ENCODE results near the gene OBSL1.

Gene OBSL1

DNA sequence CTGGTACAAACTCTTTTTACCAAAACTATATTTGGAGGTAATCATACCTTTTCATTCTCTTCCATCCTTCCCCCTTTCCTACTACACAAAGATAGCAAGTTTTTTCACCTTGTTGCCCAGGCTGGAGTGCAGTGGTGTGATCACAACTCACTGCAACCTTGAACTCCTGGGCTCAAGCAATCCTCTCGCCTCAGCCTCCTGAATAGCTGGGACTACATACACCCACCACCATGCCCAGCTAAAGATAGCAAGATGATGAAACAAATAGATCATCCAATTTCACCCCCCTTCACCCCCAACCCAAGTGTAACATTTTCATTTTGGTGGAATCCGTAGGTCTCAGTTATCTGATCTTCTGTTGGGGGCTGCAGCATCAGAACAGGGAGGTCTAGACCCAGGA, 21.8 kb upstream of the OBSL1 start:
- no peaks in the 10 kb centered on the region for H4K20me1 ChIP-seq (ENCODE audit: control insufficient read depth, insufficient read depth, low read depth, low read length)
- no peaks in the 10 kb centered on the region for H3K27me3 ChIP-seq (ENCODE audit: control insufficient read depth, low read length)
- H3K79me2 ChIP-seq (ENCODE audit: control insufficient read depth, low read length), result peaks cover under 1% of the 10 kb centered on the region
- H3K9me2 ChIP-seq (replicated peaks; ENCODE audit: control insufficient read depth, low read length), result no peaks in the 10 kb centered on the region
- no peak overlapping the region for H3K4me2 ChIP-seq (ENCODE audit: low read length)
- no peak overlapping the region for H3K27ac ChIP-seq (ENCODE audit: low read depth, low read length)
- no peak overlapping the region for H3K4me3 ChIP-seq (ENCODE audit: low read length)
- H3K9me3 ChIP-seq (ENCODE audit: control insufficient read depth, insufficient read depth, low read length), result no peaks in the 10 kb centered on the region
- no peak for TF ChIP-seq EZH2phosphoT487 (IDR thresholded peaks at IDR 0.05; ENCODE audit: borderline replicate concordance, low read length)
- H3F3A ChIP-seq (ENCODE audit: control insufficient read depth, insufficient read depth), result no peaks in the 10 kb centered on the region
- H3K4me1 ChIP-seq (ENCODE audit: control insufficient read depth, low read length), result peaks cover 9% of the 10 kb centered on the region
- H3K36me3 ChIP-seq (ENCODE audit: control insufficient read depth, low read length), result no peaks in the 10 kb centered on the region

DNA sequence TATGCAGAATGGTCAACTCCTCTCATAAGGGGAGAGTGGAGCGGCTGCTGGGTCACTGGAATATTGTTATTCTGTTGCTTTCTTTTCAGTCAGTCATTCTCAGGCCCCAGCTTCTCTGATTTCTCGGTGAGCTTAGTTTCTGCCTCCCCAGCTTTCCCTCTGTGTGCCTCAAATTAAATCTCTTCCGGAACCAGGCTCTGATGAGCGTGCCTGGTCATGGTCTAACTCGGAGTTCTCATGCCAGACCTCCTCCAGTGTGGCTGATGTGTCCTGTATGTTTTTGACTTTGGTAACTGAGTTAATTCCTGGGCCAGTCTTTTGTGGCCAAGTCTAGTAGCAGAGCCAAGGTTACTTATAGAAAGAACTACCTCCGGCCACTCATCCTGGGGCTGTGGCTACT, 21.4 kb upstream of the OBSL1 start:
- H3K9me2 ChIP-seq (replicated peaks; ENCODE audit: control insufficient read depth, low read length), result no peaks in the 10 kb centered on the region
- H3K4me3 ChIP-seq (ENCODE audit: low read length), result no peak overlapping the region
- H3K4me2 ChIP-seq (ENCODE audit: low read length), result no peak overlapping the region
- no peak overlapping the region for H3K27ac ChIP-seq (ENCODE audit: low read depth, low read length)
- peaks cover 8% of the 10 kb centered on the region for H3K4me1 ChIP-seq (ENCODE audit: control insufficient read depth, low read length)
- H3K79me2 ChIP-seq (ENCODE audit: control insufficient read depth, low read length), result no peaks in the 10 kb centered on the region
- H3K27me3 ChIP-seq (ENCODE audit: control insufficient read depth, low read length), result no peaks in the 10 kb centered on the region
- no peaks in the 10 kb centered on the region for H3F3A ChIP-seq (ENCODE audit: control insufficient read depth, insufficient read depth)
- TF ChIP-seq, protein P1, sequence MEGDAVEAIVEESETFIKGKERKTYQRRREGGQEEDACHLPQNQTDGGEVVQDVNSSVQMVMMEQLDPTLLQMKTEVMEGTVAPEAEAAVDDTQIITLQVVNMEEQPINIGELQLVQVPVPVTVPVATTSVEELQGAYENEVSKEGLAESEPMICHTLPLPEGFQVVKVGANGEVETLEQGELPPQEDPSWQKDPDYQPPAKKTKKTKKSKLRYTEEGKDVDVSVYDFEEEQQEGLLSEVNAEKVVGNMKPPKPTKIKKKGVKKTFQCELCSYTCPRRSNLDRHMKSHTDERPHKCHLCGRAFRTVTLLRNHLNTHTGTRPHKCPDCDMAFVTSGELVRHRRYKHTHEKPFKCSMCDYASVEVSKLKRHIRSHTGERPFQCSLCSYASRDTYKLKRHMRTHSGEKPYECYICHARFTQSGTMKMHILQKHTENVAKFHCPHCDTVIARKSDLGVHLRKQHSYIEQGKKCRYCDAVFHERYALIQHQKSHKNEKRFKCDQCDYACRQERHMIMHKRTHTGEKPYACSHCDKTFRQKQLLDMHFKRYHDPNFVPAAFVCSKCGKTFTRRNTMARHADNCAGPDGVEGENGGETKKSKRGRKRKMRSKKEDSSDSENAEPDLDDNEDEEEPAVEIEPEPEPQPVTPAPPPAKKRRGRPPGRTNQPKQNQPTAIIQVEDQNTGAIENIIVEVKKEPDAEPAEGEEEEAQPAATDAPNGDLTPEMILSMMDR (IDR thresholded peaks at IDR 0.05; ENCODE audit: low read depth, low read length, poor library complexity, severe bottlenecking), result no peak
- TF ChIP-seq EZH2phosphoT487 (IDR thresholded peaks at IDR 0.05; ENCODE audit: borderline replicate concordance, low read length), result no peak
- H3K9me3 ChIP-seq (ENCODE audit: control insufficient read depth, insufficient read depth, low read length), result no peaks in the 10 kb centered on the region
- H4K20me1 ChIP-seq (ENCODE audit: control insufficient read depth, insufficient read depth, low read depth, low read length), result no peaks in the 10 kb centered on the region
- H3K36me3 ChIP-seq (ENCODE audit: control insufficient read depth, low read length), result no peaks in the 10 kb centered on the region

DNA sequence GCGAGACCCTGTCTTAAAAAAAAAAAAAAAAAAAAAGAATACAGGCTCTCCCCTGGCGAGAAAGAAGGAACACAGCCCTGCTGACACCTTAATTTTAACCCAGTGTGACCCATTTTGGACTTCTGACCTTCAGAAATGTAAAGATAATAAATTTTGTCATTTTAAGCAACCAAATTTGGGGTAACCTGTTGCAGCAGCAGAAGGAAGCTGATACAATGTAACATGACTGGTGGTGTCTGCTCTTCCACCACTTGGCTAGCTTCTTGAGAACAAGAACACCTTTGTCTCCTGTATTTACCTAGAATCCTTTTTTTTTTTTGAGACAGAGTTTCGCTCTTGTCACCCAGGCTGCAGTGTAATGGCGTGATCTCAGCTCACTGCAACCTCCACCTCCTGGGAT, 19.8 kb upstream of the OBSL1 start:
- H3K4me2 ChIP-seq (ENCODE audit: low read length), result no peak overlapping the region
- H3K9me2 ChIP-seq (replicated peaks; ENCODE audit: control insufficient read depth, low read length), result no peaks in the 10 kb centered on the region
- no peaks in the 10 kb centered on the region for H3K79me2 ChIP-seq (ENCODE audit: control insufficient read depth, low read length)
- H3K9me3 ChIP-seq (ENCODE audit: control insufficient read depth, insufficient read depth, low read length), result no peaks in the 10 kb centered on the region
- H3K36me3 ChIP-seq (ENCODE audit: control insufficient read depth, low read length), result no peaks in the 10 kb centered on the region
- H3K27me3 ChIP-seq (ENCODE audit: control insufficient read depth, low read length), result peaks cover 4% of the 10 kb centered on the region; the same call in 1 of the 2 replicates
- peaks cover 4% of the 10 kb centered on the region; the same call in 1 of the 2 replicates for H3K4me1 ChIP-seq (ENCODE audit: control insufficient read depth, low read length)
- no peak for TF ChIP-seq EZH2phosphoT487 (IDR thresholded peaks at IDR 0.05; ENCODE audit: borderline replicate concordance, low read length)
- TF ChIP-seq, protein P1 (IDR thresholded peaks at IDR 0.05; ENCODE audit: low read depth, low read length, poor library complexity, severe bottlenecking), result no peak
- H3K4me3 ChIP-seq (ENCODE audit: low read length), result no peak overlapping the region
- H4K20me1 ChIP-seq (ENCODE audit: control insufficient read depth, insufficient read depth, low read depth, low read length), result no peaks in the 10 kb centered on the region
- no peak overlapping the region for H3K27ac ChIP-seq (ENCODE audit: low read depth, low read length)
- no peaks in the 10 kb centered on the region for H3F3A ChIP-seq (ENCODE audit: control insufficient read depth, insufficient read depth)

DNA sequence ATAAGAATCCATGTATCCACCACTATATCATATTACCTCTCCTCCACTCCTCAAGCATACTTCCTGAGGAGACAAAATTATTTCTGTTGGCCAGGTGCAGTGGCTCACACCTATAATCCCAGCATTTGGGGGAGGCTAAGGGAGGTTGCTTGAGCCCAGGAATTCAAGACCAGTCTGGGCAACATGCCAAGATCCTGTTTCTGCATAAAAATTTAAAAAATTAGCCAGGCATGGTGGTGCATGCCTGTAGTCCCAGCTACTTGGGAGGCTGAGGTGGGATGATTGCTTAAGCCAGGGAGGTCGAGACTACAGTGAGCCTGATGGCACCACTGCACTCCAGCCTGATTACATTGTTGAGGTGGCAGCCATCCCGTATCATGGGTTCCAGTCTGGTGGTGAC, 10.0 kb upstream of the OBSL1 start:
- H3K9me2 ChIP-seq (replicated peaks; ENCODE audit: control insufficient read depth, low read length), result no peaks in the 10 kb centered on the region
- no peak overlapping the region for H3K4me3 ChIP-seq (ENCODE audit: low read length)
- no peaks in the 10 kb centered on the region for H4K20me1 ChIP-seq (ENCODE audit: control insufficient read depth, insufficient read depth, low read depth, low read length)
- no peaks in the 10 kb centered on the region for H3K79me2 ChIP-seq (ENCODE audit: control insufficient read depth, low read length)
- no peak overlapping the region for H3K4me2 ChIP-seq (ENCODE audit: low read length)
- H3K27ac ChIP-seq (ENCODE audit: low read depth, low read length), result no peak overlapping the region
- H3K27me3 ChIP-seq (ENCODE audit: control insufficient read depth, low read length), result no peaks in the 10 kb centered on the region
- no peaks in the 10 kb centered on the region for H3F3A ChIP-seq (ENCODE audit: control insufficient read depth, insufficient read depth)
- no peaks in the 10 kb centered on the region for H3K9me3 ChIP-seq (ENCODE audit: control insufficient read depth, insufficient read depth, low read length)
- H3K4me1 ChIP-seq (ENCODE audit: control insufficient read depth, low read length), result no peaks in the 10 kb centered on the region
- no peaks in the 10 kb centered on the region for H3K36me3 ChIP-seq (ENCODE audit: control insufficient read depth, low read length)
- TF ChIP-seq, protein P1 (IDR thresholded peaks at IDR 0.05; ENCODE audit: low read depth, low read length, poor library complexity, severe bottlenecking), result no peak
- TF ChIP-seq EZH2phosphoT487 (IDR thresholded peaks at IDR 0.05; ENCODE audit: borderline replicate concordance, low read length), result no peak
